H1 (cell line): ENCODE results near the gene CHRM4. TPM values are rescaled to one million over a fixed set of nuclear protein-coding genes. Genes with fewer than 3 reads are reported as not detected.

ENCODE experiments used
- CTCF ChIA-PET: fragments of 300-600 bp; sonication (Branson Sonifier 250); formaldehyde crosslinking; loops from one replicate; lab custom pipeline; 2021; ENCODE audit not compliant: partially characterized antibody; lab: Charles Lee
- POLR2A ChIA-PET: fragments of 300-600 bp; sonication (Branson Sonifier 250); formaldehyde crosslinking; loops from one replicate; lab custom pipeline; 2021; ENCODE audit warnings: inconsistent platforms; ENCODE audit not compliant: partially characterized antibody; lab: Charles Lee
- DNase-seq, 2 experiments: peaks; one replicate each; pipeline versions ENCODE4 v3.0.0 to v3.0.0-alpha.2; 2010 to 2022; ENCODE audit warnings: low spot score in 2 of 2, low read depth in 1 of 2, mixed read lengths in 1 of 2
- FAIRE-seq: peaks from 2 replicates; lab custom pipeline; 2011; peaks lifted over from hg19 to GRCh38; lab: Jason Lieb, UNC
- H2AFZ ChIP-seq: 2 replicates; pipeline ENCODE4 v1.8.1; 2012; ENCODE audit warnings: low read length, inconsistent platforms
- H2AK5ac ChIP-seq: 2 replicates; pipeline ENCODE4 v1.6.1; 2013; ENCODE audit warnings: low read depth, low read length
- H2BK120ac ChIP-seq: replicated peaks from 2 replicates; pipeline ENCODE3; 2013; ENCODE audit warnings: low read depth, low read length, inconsistent platforms
- H2BK12ac ChIP-seq: 2 replicates; pipeline ENCODE4 v1.6.1; 2013; ENCODE audit warnings: low read depth, low read length
- H2BK15ac ChIP-seq: 2 replicates; pipeline ENCODE4 v1.6.1; 2013; ENCODE audit warnings: low read length
- H2BK20ac ChIP-seq: 2 replicates; pipeline ENCODE4 v1.6.1; 2013; ENCODE audit warnings: low read length
- H2BK5ac ChIP-seq: 2 replicates; pipeline ENCODE4 v1.6.1; 2013; ENCODE audit warnings: low read depth, low read length
- H3K14ac ChIP-seq: 2 replicates; pipeline ENCODE4 v1.6.1; 2013; ENCODE audit warnings: inconsistent platforms; ENCODE audit not compliant: insufficient read length
- H3K18ac ChIP-seq: 2 replicates; pipeline ENCODE4 v1.6.1; 2013; ENCODE audit warnings: low read length; ENCODE audit errors: extremely low read depth
- H3K23ac ChIP-seq: 2 replicates; pipeline ENCODE4 v1.6.1; 2013; ENCODE audit warnings: inconsistent platforms; ENCODE audit not compliant: insufficient read length
- H3K23me2 ChIP-seq: 2 replicates; pipeline ENCODE4 v1.6.1; 2013; ENCODE audit warnings: low read depth, low read length
- H3K27ac ChIP-seq: 2 replicates; pipeline ENCODE4 v1.6.1; 2011; ENCODE audit warnings: low read depth, low read length, inconsistent platforms
- H3K27me3 ChIP-seq, 4 experiments: replicated peaks in 1 of 4; 1 replicate in 1 of 4; 2 replicates in 3 of 4; pipeline versions ENCODE4 v1.6.1 to v1.8.1; 2011 to 2013; ENCODE audit warnings: low read length in 3 of 4, mild to moderate bottlenecking in 3 of 4, inconsistent platforms in 2 of 4, mixed read lengths in 2 of 4, moderate library complexity in 1 of 4; ENCODE audit not compliant: control insufficient read depth in 3 of 4, insufficient read depth in 3 of 4; ENCODE audit errors: extremely low read depth in 1 of 4
- H3K36me3 ChIP-seq, 4 experiments: 2 replicates each; pipeline versions ENCODE4 v1.6.1 to v1.8.1; 2011 to 2013; ENCODE audit warnings: mild to moderate bottlenecking in 4 of 4, low read length in 3 of 4, moderate library complexity in 2 of 4, control low read depth in 1 of 4, inconsistent platforms in 1 of 4; ENCODE audit not compliant: insufficient read depth in 4 of 4, control insufficient read depth in 2 of 4
- H3K4ac ChIP-seq: replicated peaks from 2 replicates; pipeline ENCODE3; 2013; ENCODE audit warnings: low read length, low read depth, mixed read lengths, inconsistent platforms; ENCODE audit not compliant: insufficient read length
- H3K4me1 ChIP-seq, 4 experiments: replicated peaks in 1 of 4; 1 replicate in 1 of 4; 2 replicates in 3 of 4; pipeline versions ENCODE4 v1.6.1 to v1.8.1; 2011 to 2013; ENCODE audit warnings: low read length in 3 of 4, inconsistent platforms in 2 of 4, mixed read lengths in 1 of 4; ENCODE audit not compliant: insufficient read depth in 4 of 4, control insufficient read depth in 3 of 4
- H3K4me2 ChIP-seq, 2 experiments: 2 replicates each; pipeline versions ENCODE4 v1.6.1 to v1.8.1; 2011 to 2013; ENCODE audit warnings: low read depth in 2 of 2, low read length in 2 of 2, control low read depth in 1 of 2, inconsistent platforms in 1 of 2, mild to moderate bottlenecking in 1 of 2; ENCODE audit not compliant: insufficient read depth in 1 of 2
- H3K4me3 ChIP-seq, 4 experiments: fragments of 200-600, 300-600 bp in 1 of 4; sonication (generic), shearing (Covaris generic), sonication (Bioruptor Twin) in 1 of 4; 2 replicates each; pipeline versions ENCODE4 v1.5.1 to v1.8.1; 2011 to 2016; ENCODE audit warnings: low read length in 4 of 4, low read depth in 3 of 4, control low read depth in 2 of 4, inconsistent platforms in 2 of 4, mild to moderate bottlenecking in 2 of 4, mixed read lengths in 1 of 4, moderate library complexity in 1 of 4; ENCODE audit not compliant: insufficient read depth in 2 of 4; ENCODE audit errors: extremely low read depth in 1 of 4
- H3K56ac ChIP-seq: replicated peaks from 2 replicates; pipeline ENCODE3; 2013; ENCODE audit warnings: low read depth, mild to moderate bottlenecking, mixed read lengths, low read length, inconsistent platforms; ENCODE audit not compliant: insufficient read length
- H3K79me1 ChIP-seq: 2 replicates; pipeline ENCODE4 v1.6.1; 2013; ENCODE audit warnings: low read depth, low read length, control low read depth
- H3K79me2 ChIP-seq, 2 experiments: 2 replicates each; pipeline versions ENCODE4 v1.6.1 to v1.8.1; 2012 to 2013; ENCODE audit warnings: low read length in 2 of 2, mild to moderate bottlenecking in 2 of 2, inconsistent platforms in 1 of 2; ENCODE audit not compliant: insufficient read depth in 2 of 2, control insufficient read depth in 1 of 2
- H3K9ac ChIP-seq, 4 experiments: replicated peaks in 1 of 4; 1 replicate in 1 of 4; 2 replicates in 3 of 4; pipeline versions ENCODE4 v1.6.1 to v1.8.1; 2011 to 2013; ENCODE audit warnings: low read depth in 3 of 4, low read length in 3 of 4, control low read depth in 2 of 4, mild to moderate bottlenecking in 2 of 4, moderate library complexity in 2 of 4, inconsistent platforms in 1 of 4; ENCODE audit errors: extremely low read depth in 1 of 4
- H3K9me3 ChIP-seq, 2 experiments: 2 replicates each; pipeline versions ENCODE4 v1.6.1 to v1.8.1; 2012 to 2013; ENCODE audit warnings: mild to moderate bottlenecking in 2 of 2, moderate library complexity in 2 of 2, control low read depth in 1 of 2, inconsistent platforms in 1 of 2, low read depth in 1 of 2, low read length in 1 of 2, mixed read lengths in 1 of 2; ENCODE audit not compliant: insufficient read depth in 2 of 2
- H4K20me1 ChIP-seq, 2 experiments: replicated peaks in 1 of 2; 2 replicates each; pipeline versions ENCODE3 to v1.8.1; 2011 to 2013; ENCODE audit warnings: inconsistent platforms in 2 of 2, low read length in 2 of 2, mild to moderate bottlenecking in 1 of 2; ENCODE audit not compliant: insufficient read depth in 2 of 2, control insufficient read depth in 1 of 2
- H4K5ac ChIP-seq: 2 replicates; pipeline ENCODE4 v1.6.1; 2013; ENCODE audit warnings: low read length, low read depth, mixed read lengths, inconsistent platforms; ENCODE audit not compliant: insufficient read length
- H4K8ac ChIP-seq: 2 replicates; pipeline ENCODE4 v1.8.0; 2013; ENCODE audit warnings: mild to moderate bottlenecking, moderate library complexity, low read length, inconsistent platforms; ENCODE audit not compliant: insufficient read depth; ENCODE audit errors: extremely low read depth
- H4K91ac ChIP-seq: replicated peaks from 2 replicates; pipeline ENCODE3; 2013; ENCODE audit warnings: low read length, mixed read lengths, inconsistent platforms; ENCODE audit not compliant: insufficient read length
- BCL11A ChIP-seq, 2 experiments: IDR thresholded peaks; one replicate each; pipeline ENCODE4 v1.6.1; 2011; ENCODE audit warnings: low read depth in 2 of 2, low read length in 2 of 2, mild to moderate bottlenecking in 2 of 2
- CBX5 ChIP-seq: fragments of 300-800, 300-1000 bp; sonication (generic); IDR thresholded peaks from 2 replicates; pipeline ENCODE4 v1.7.1; 2016; ENCODE audit warnings: antibody characterized with exemption, low read length, low read depth
- CBX8 ChIP-seq: fragments of 300-800, 300-1000 bp; sonication (generic); IDR thresholded peaks from 2 replicates; pipeline ENCODE4 v1.7.1; 2016; ENCODE audit warnings: low read depth, low read length, borderline replicate concordance
- GTF2F1 ChIP-seq: IDR thresholded peaks from 2 replicates; pipeline ENCODE4 v1.6.1; 2012; ENCODE audit warnings: low read depth, low read length, improper control_type of control experiment, borderline replicate concordance
- JUN ChIP-seq: IDR thresholded peaks from 2 replicates; pipeline ENCODE4 v1.6.1; 2011; ENCODE audit warnings: low read depth, mild to moderate bottlenecking, improper control_type of control experiment, low read length
- KDM1A ChIP-seq: fragments of 200-600, 300-600 bp; sonication (generic); IDR thresholded peaks from 2 replicates; pipeline ENCODE4 v1.7.1; 2016; ENCODE audit warnings: mild to moderate bottlenecking, low read length, borderline replicate concordance
- MAFK ChIP-seq: IDR thresholded peaks from 2 replicates; pipeline ENCODE4 v1.6.1; 2012; ENCODE audit warnings: low read depth, mild to moderate bottlenecking, improper control_type of control experiment, low read length
- PHF8 ChIP-seq: fragments of 200-600 bp; sonication (generic); conservative IDR thresholded peaks from 2 replicates; pipeline ENCODE4 v1.7.1; 2012; ENCODE audit warnings: low read depth, mild to moderate bottlenecking, inconsistent platforms, low read length, moderate library complexity
- RAD21 ChIP-seq, 2 experiments: IDR thresholded peaks in 1 of 2; conservative IDR thresholded peaks in 1 of 2; 2 replicates each; pipeline ENCODE4 v1.6.1; 2011; ENCODE audit warnings: low read depth in 2 of 2, low read length in 2 of 2, improper control_type of control experiment in 1 of 2, inconsistent platforms in 1 of 2, mild to moderate bottlenecking in 1 of 2, moderate library complexity in 1 of 2
- RFX5 ChIP-seq: IDR thresholded peaks from 2 replicates; pipeline ENCODE4 v1.6.1; 2011; ENCODE audit warnings: low read depth, low read length, improper control_type of control experiment, borderline replicate concordance
- WGBS, 2 experiments: shearing (Covaris generic) in 1 of 2; methylation state at CpG; one replicate each; pipeline versions ENCODE4 v1.1.6 to v1.1.7; 2013 to 2015; ENCODE audit warnings: low lambda C conversion rate in 2 of 2, mixed read lengths in 2 of 2, inconsistent platforms in 1 of 2, low coverage in 1 of 2, missing lambda C conversion rate in 1 of 2; ENCODE audit not compliant: insufficient replicate concordance in 2 of 2, insufficient coverage in 1 of 2, insufficient read length in 1 of 2; ENCODE audit errors: extremely low coverage in 1 of 2, missing lambda C conversion rate in 1 of 2; 5-methylcytosine and 5-hydroxymethylcytosine counted together
- polyA plus RNA-seq, 7 experiments: library from polyadenylated mRNA; depleted of rRNA in 3 of 7; stranded (reverse) in 5 of 7; unstranded in 2 of 7; fragments of >200 nt in 5 of 7; fragments of 200-250 nt in 2 of 7; gene quantifications; 1 replicate in 5 of 7; 2 replicates in 1 of 7; 4 replicates in 1 of 7; pipeline versions ENCODE4 v1.2.1 to v1.2.3, GENCODE V29; 2011 to 2013; ENCODE audit warnings: missing spikeins in 2 of 7, mixed read lengths in 2 of 7
- total RNA-seq: library from RNA; stranded (reverse); fragmentation: NEBNext Ultra II Directional; extraction: Animal tissue kit (Norgen Biotek cat#: 25700); gene quantifications from 2 replicates; pipeline ENCODE4 v1.2.1, GENCODE V29; 2021
- TF ChIP-seq, protein P1 (sequence below): IDR thresholded peaks from 2 replicates; pipeline ENCODE4 v1.6.1; 2011; ENCODE audit warnings: low read length, improper control_type of control experiment

Gene CHRM4
- total and polyA plus RNA-seq, 2 of the 8 experiments (the other 6 are each of a cell fraction or from before 2014, with no cell fraction given) = 1.1 to 1.3 TPM

- no peak overlapping the region for H3K18ac ChIP-seq
- no peak overlapping the region for H3K56ac ChIP-seq
- H2BK120ac ChIP-seq = no peak overlapping the region
- H3K79me2 ChIP-seq = no peaks in the 10 kb centered on the region
- no peak overlapping the region for H2BK12ac ChIP-seq
- H3K9me3 ChIP-seq = no peaks in the 10 kb centered on the region
- H4K91ac ChIP-seq = peak overlapping the region; percentile 62
- H4K20me1 ChIP-seq = peaks cover 0 to under 1% of the 10 kb centered on the region in 2 experiments
- no peak overlapping the region for H2AFZ ChIP-seq
- H3K4me1 ChIP-seq = peaks cover 0 to 3% (median 1%) of the 10 kb centered on the region in 4 experiments; a peak in 3 of 7 replicates
- no peak overlapping the region for H3K4me2 ChIP-seq
- H4K8ac ChIP-seq = no peak overlapping the region
- no peak overlapping the region for H3K4me3 ChIP-seq
- DNase-seq (no peak), FAIRE-seq (no peak)
- no peak overlapping the region for H3K14ac ChIP-seq
- H3K36me3 ChIP-seq = peaks cover 0 to 3% (median under 1%) of the 10 kb centered on the region in 4 experiments; a peak in 2 of 8 replicates
- peak overlapping the region; percentile 77; the same call in 1 of the 2 replicates for H2BK5ac ChIP-seq
- no peak overlapping the region for H3K9ac ChIP-seq
- CTCF ChIA-PET = interaction anchor here (0.6 to 1.2 kb wide), 2 partner anchors 9 to 61 kb away, joined by 3 read pairs; no protein-coding TSS in a partner anchor
- 96% methylated on average over 4 of the region's 4 CpGs; no CpG with 5 or more reads in 1 of the 2 experiments for WGBS, 2 experiments
- POLR2A ChIA-PET = no interaction called here
- H2BK15ac ChIP-seq = no peak overlapping the region
- H2BK20ac ChIP-seq = no peak overlapping the region
- H3K23ac ChIP-seq = no peak overlapping the region
- H2AK5ac ChIP-seq = no peak overlapping the region
- H3K4ac ChIP-seq = no peak overlapping the region
- H3K27ac ChIP-seq = no peak overlapping the region
- H3K27me3 ChIP-seq = no peaks in the 10 kb centered on the region
- H4K5ac ChIP-seq = no peak overlapping the region
- H3K79me1 ChIP-seq = no peaks in the 10 kb centered on the region
- no peaks in the 10 kb centered on the region for H3K23me2 ChIP-seq
- no peak for TF ChIP-seq JUN
- TF ChIP-seq RAD21 (IDR thresholded peaks at IDR 0.05 in 1 of 2, conservative IDR thresholded peaks at IDR 0.05 in 1 of 2; ENCODE audit: low read depth in 2 of 2, low read length in 2 of 2) = no peak
- TF ChIP-seq GTF2F1 = no peak
- no peak for TF ChIP-seq BCL11A (IDR thresholded peaks at IDR 0.05; ENCODE audit: low read depth in 2 of 2, low read length in 2 of 2)
- TF ChIP-seq CBX5 = no peak
- no peak for TF ChIP-seq CBX8
- TF ChIP-seq MAFK = no peak
- no peak for TF ChIP-seq RFX5
- TF ChIP-seq KDM1A = no peak
- TF ChIP-seq PHF8 = no peak
- TF ChIP-seq, protein P1, sequence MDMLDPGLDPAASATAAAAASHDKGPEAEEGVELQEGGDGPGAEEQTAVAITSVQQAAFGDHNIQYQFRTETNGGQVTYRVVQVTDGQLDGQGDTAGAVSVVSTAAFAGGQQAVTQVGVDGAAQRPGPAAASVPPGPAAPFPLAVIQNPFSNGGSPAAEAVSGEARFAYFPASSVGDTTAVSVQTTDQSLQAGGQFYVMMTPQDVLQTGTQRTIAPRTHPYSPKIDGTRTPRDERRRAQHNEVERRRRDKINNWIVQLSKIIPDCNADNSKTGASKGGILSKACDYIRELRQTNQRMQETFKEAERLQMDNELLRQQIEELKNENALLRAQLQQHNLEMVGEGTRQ = no peak
Observed at GRCh38 chr11:46426233-46426991, 34.8 kb upstream of the CHRM4 start.
